Caki2 (cell line): Measurements from ENCODE around the gene EXOC5. TPM values are rescaled to one million over a fixed set of nuclear protein-coding genes. Genes with fewer than 3 reads are reported as not detected.

Experiments
- DNase-seq: peaks from one replicate; pipeline ENCODE4 v3.0.0-alpha.2; 2015; ENCODE audit warnings: low read depth
- in situ Hi-C: cut with HindIII; loops from 2 replicates; pipeline ENCODE4 v1.10.0; 2016; ENCODE audit warnings: low sequenced_read_pairs, low pct_unique_long_range_greater_than_20kb, mixed read lengths
- total RNA-seq: library from RNA; depleted of rRNA; stranded (reverse); fragments of >200 nt; shearing (Covaris generic); gene quantifications from 2 replicates; pipeline ENCODE4 v1.2.3, GENCODE V29; 2014; ENCODE audit warnings: low replicate concordance; rRNA removed

Gene EXOC5
- total RNA-seq: 21.0 and 29.7 TPM in 2 replicates

- DNase-seq: peak; percentile 90
- in situ Hi-C loops: no loop called here
Observed at GRCh38 chr14:57268161-57269069, at the start of gene EXOC5, which contains the start of gene AP5M1. Gene EXOC5, minus strand, starts transcription at chr14:57268905. Its CDS starts 257 bp downstream, at chr14:57268648. Gene AP5M1, plus strand, starts transcription at chr14:57268971. Its CDS starts 344 bp downstream, at chr14:57269315.

GRCh38 chr14:57317248-57317833, 48.6 kb upstream of the EXOC5 start:
- DNase-seq: peak; percentile 49
- in situ Hi-C loops: no loop called here

- in situ Hi-C loops: no loop called here
- DNase-seq: no peak
Observed at GRCh38 chr14:57314396-57315089, 45.8 kb upstream of the EXOC5 start.

GRCh38 chr14:57302883-57303282, 34.2 kb upstream of the EXOC5 start:
- in situ Hi-C loops: no loop called here
- no peak for DNase-seq

- DNase-seq: no peak
- in situ Hi-C loops: no loop called here
Observed at GRCh38 chr14:57299511-57299910, 30.8 kb upstream of the EXOC5 start.

GRCh38 chr14:57297852-57298251, 29.1 kb upstream of the EXOC5 start:
- in situ Hi-C loops: no loop called here
- DNase-seq: no peak

- DNase-seq: peak; percentile 19
- in situ Hi-C loops: no loop called here
Observed at GRCh38 chr14:57295239-57295638, 26.5 kb upstream of the EXOC5 start.

- in situ Hi-C loops: no loop called here
- DNase-seq: no peak
Observed at GRCh38 chr14:57293866-57294837, 25.4 kb upstream of the EXOC5 start.

GRCh38 chr14:57291692-57292647, 23.3 kb upstream of the EXOC5 start:
- DNase-seq: no peak
- in situ Hi-C loops: no loop called here

GRCh38 chr14:57290751-57291150, 22.0 kb upstream of the EXOC5 start:
- DNase-seq: no peak
- in situ Hi-C loops: no loop called here

- in situ Hi-C loops: no loop called here
- DNase-seq: no peak
Observed at GRCh38 chr14:57287745-57288144, 19.0 kb upstream of the EXOC5 start.

- no peak for DNase-seq
- in situ Hi-C loops: no loop called here
Observed at GRCh38 chr14:57277062-57277461, 8.4 kb upstream of the EXOC5 start.

GRCh38 chr14:57275023-57275664, 6.4 kb upstream of the EXOC5 start:
- in situ Hi-C loops: no loop called here

GRCh38 chr14:57274551-57274950, 5.8 kb upstream of the EXOC5 start:
- in situ Hi-C loops: no loop called here
- DNase-seq: no peak

More at GRCh38 chr14:57275023-57275664, 6.4 kb upstream of the EXOC5 start:
- DNase-seq: no peak

GRCh38 chr14:57273236-57273635, 4.5 kb upstream of the EXOC5 start:
- in situ Hi-C loops: no loop called here
- no peak for DNase-seq

GRCh38 chr14:57266065-57266464, 2.6 kb downstream of the EXOC5 start:
- DNase-seq: no peak
- in situ Hi-C loops: no loop called here
